Gastrocnemius medialis (tissue), 4 donors: ENCODE measurements around the gene THAP9. TPM values are rescaled to one million over a fixed set of nuclear protein-coding genes. Genes with fewer than 3 reads are reported as not detected.

Source experiments
- ATAC-seq, 2 donors: fragments of 150-250 bp; one replicate each; pipeline ENCODE4 v1.9.1; 2016
- DNase-seq, 2 donors: peaks; one replicate each; pipeline ENCODE4 v3.0.0-alpha.2; 2019
- H3K27ac ChIP-seq, 4 donors: fragments of 200-600 bp; sonication (generic); 1 replicate in 1 of 4; 2 replicates in 3 of 4; pipeline ENCODE4 v1.5.1; 2016 to 2018; ENCODE audit warnings: mild to moderate bottlenecking in 2 of 4, moderate library complexity in 1 of 4
- H3K27me3 ChIP-seq, 3 donors: fragments of 200-600 bp; sonication (generic) in 2 of 3; 1 replicate in 1 of 3; 2 replicates in 2 of 3; pipeline versions ENCODE4 v1.5.1 to v1.6.0; 2016 to 2019; ENCODE audit warnings: mild to moderate bottlenecking in 1 of 3, moderate library complexity in 1 of 3
- H3K36me3 ChIP-seq, 2 donors: fragments of 200-600 bp; sonication (generic) in 1 of 2; one replicate each; pipeline ENCODE4 v1.5.1; 2017 to 2018
- H3K4me1 ChIP-seq, 2 donors: fragments of 200-600 bp; sonication (generic) in 1 of 2; one replicate each; pipeline ENCODE4 v1.5.1; 2016 to 2017; ENCODE audit warnings: mild to moderate bottlenecking in 2 of 2
- H3K4me3 ChIP-seq, 4 donors: fragments of 200-600 bp; sonication (generic) in 3 of 4; 1 replicate in 1 of 4; 2 replicates in 3 of 4; pipeline ENCODE4 v1.5.1; 2016 to 2019; ENCODE audit warnings: mild to moderate bottlenecking in 2 of 4
- H3K9me3 ChIP-seq, 3 donors: fragments of 200-600 bp; sonication (generic) in 2 of 3; 1 replicate in 1 of 3; 2 replicates in 2 of 3; pipeline ENCODE4 v1.5.1; 2016 to 2019
- CTCF ChIP-seq, 5 experiments: fragments of 450-650 bp in 3 of 5; fragments of 200-600 bp in 2 of 5; sonication (generic) in 2 of 5; IDR thresholded peaks in 4 of 5; conservative IDR thresholded peaks in 1 of 5; 1 replicate in 4 of 5; 2 replicates in 1 of 5; pipeline ENCODE4 v1.5.1; 2016 to 2019; ENCODE audit warnings: antibody characterized with exemption in 5 of 5, mild to moderate bottlenecking in 3 of 5, moderate library complexity in 3 of 5
- POLR2A ChIP-seq, 2 donors: fragments of 450-650 bp; IDR thresholded peaks; one replicate each; pipeline ENCODE4 v1.6.1; 2017; ENCODE audit warnings: antibody characterized with exemption in 2 of 2, mild to moderate bottlenecking in 2 of 2, moderate library complexity in 2 of 2
- in situ Hi-C, 4 donors: fragments of 200-750 bp; cut with MboI; loops; one replicate each; pipeline versions ENCODE4 v1.15.0 to v1.8.0; 2017; ENCODE audit warnings: low sequenced_read_pairs in 4 of 4
- intact Hi-C: fragments of 100-400 bp; cut with DNase I; formaldehyde crosslinking; loops from one replicate; pipeline ENCODE4 v1.15.1; 2023; ENCODE audit warnings: low total_unique reads
- total RNA-seq, 4 donors: library from RNA; depleted of rRNA; stranded (reverse); fragments of >200 nt; gene quantifications; one replicate each; pipeline versions ENCODE4 v1.1.0 to v1.2.3, GENCODE V29; 2016

The THAP9 gene
- total RNA-seq, 4 donors from 2014 or later = 7.6 to 11.1 (median 8.4) TPM

GRCh38 chr4:82889287-82889686 lies 11.2 kb upstream of the THAP9 start:
- intact Hi-C loops = no loop called here
- Histone ChIP-seq H3K4me1 (peaks cover 46 to 47% of the 10 kb centered on the region in 2 donors), H3K27ac (peak overlapping the region; percentile 96 to 97 (median 96)), H3K36me3 (peaks cover 0 to 10% of the 10 kb centered on the region in 2 donors), H3K4me3 (peak overlapping the region; percentile 85 to 96 (median 88)), H3K27me3 (no peaks in the 10 kb centered on the region), H3K9me3 (no peaks in the 10 kb centered on the region)
- no peak for DNase-seq
- TF ChIP-seq POLR2A (IDR thresholded peaks at IDR 0.05) = no peak
- in situ Hi-C loops = loop anchor here in 2 of 4 donors (10.0 to 25.0 kb wide), 4 partner anchors 126 to 573 kb away; partner anchors contain the start of genes HELQ (in 2 of the 2), MRPS18C (in 2 of the 2), COPS4 (in 1 of the 2) and ENOPH1 (in 1 of the 2)
- ATAC-seq = no peak

- DNase-seq = no peak
- no peak for TF ChIP-seq POLR2A (IDR thresholded peaks at IDR 0.05)
- no peak for TF ChIP-seq CTCF (IDR thresholded peaks at IDR 0.05 in 4 of 5, conservative IDR thresholded peaks at IDR 0.05 in 1 of 5)
- H3K9me3 ChIP-seq = no peaks in the 10 kb centered on the region
- peak; percentile 40 to 42 for ATAC-seq
- no peaks in the 10 kb centered on the region for H3K27me3 ChIP-seq
- peaks cover 0 to 22% of the 10 kb centered on the region in 2 donors for H3K36me3 ChIP-seq
- in situ Hi-C loops (loop anchor here (10.0 to 25.0 kb wide), 4 partner anchors 144 to 572 kb away; partner anchors contain the start of genes HELQ (in 2 of the 4), MRPS18C (in 2 of the 4), COPS4 (in 1 of the 4) and ENOPH1 (in 1 of the 4)), intact Hi-C loops (loop anchor here (1.0 to 10.0 kb wide), 6 partner anchors 58 to 564 kb away; partner anchors contain the start of genes COPS4, ENOPH1, HELQ and HNRNPDL)
- peak overlapping the region; percentile 85 to 96 (median 88) for H3K4me3 ChIP-seq
- peaks cover 38 to 40% of the 10 kb centered on the region in 2 donors for H3K4me1 ChIP-seq
- H3K27ac ChIP-seq = peak overlapping the region; percentile 96 to 97 (median 96)
Observed at GRCh38 chr4:82890528-82890900, 10.0 kb upstream of the THAP9 start.

GRCh38 chr4:82890901-82891706 lies 9.4 kb upstream of the THAP9 start, which contains the start of gene SEC31A:
SEC31A (minus strand) TSS chr4:82891153; CDS start chr4:82881936, 9,217 bp downstream.
- DNase-seq = peak; percentile 92 to 94
- H3K36me3 ChIP-seq = peaks cover 0 to 27% of the 10 kb centered on the region in 2 donors
- ATAC-seq = peak; percentile 93 to 95
- peak within 1 kb of the TSS; percentile 96 to 97 (median 96) for H3K27ac ChIP-seq
- H3K4me1 ChIP-seq = peaks cover 32 to 34% of the 10 kb centered on the region in 2 donors
- peak within 1 kb of the TSS; percentile 85 to 96 (median 88) for H3K4me3 ChIP-seq
- no peaks in the 10 kb centered on the region for H3K9me3 ChIP-seq
- in situ Hi-C loops (loop anchor here (10.0 to 25.0 kb wide), 4 partner anchors 144 to 571 kb away; partner anchors contain the start of genes HELQ (in 2 of the 4), MRPS18C (in 2 of the 4), COPS4 (in 1 of the 4) and ENOPH1 (in 1 of the 4)), intact Hi-C loops (loop anchor here (1.0 to 10.0 kb wide), 7 partner anchors 9 to 564 kb away; partner anchors contain the start of genes COPS4, ENOPH1, HELQ and HNRNPDL)
- no peaks in the 10 kb centered on the region for H3K27me3 ChIP-seq
- TF ChIP-seq POLR2A (IDR thresholded peaks at IDR 0.05) (peak; percentile 93), CTCF (IDR thresholded peaks at IDR 0.05 in 4 of 5, conservative IDR thresholded peaks at IDR 0.05 in 1 of 5) (peak in 1 of 5 experiments; percentile 22)

- TF ChIP-seq CTCF (IDR thresholded peaks at IDR 0.05 in 4 of 5, conservative IDR thresholded peaks at IDR 0.05 in 1 of 5) = no peak
- TF ChIP-seq POLR2A (IDR thresholded peaks at IDR 0.05) = no peak
- no peak for ATAC-seq
- DNase-seq = no peak
- in situ Hi-C loops = loop anchor here (10.0 to 25.0 kb wide), 4 partner anchors 143 to 570 kb away; partner anchors contain the start of genes HELQ (in 2 of the 4), MRPS18C (in 2 of the 4), COPS4 (in 1 of the 4) and ENOPH1 (in 1 of the 4)
- Histone ChIP-seq H3K27ac (peak overlapping the region; percentile 96 to 97 (median 96)), H3K27me3 (no peaks in the 10 kb centered on the region), H3K9me3 (no peaks in the 10 kb centered on the region), H3K4me3 (peak overlapping the region; percentile 85 to 96 (median 88)), H3K4me1 (peaks cover 24 to 27% of the 10 kb centered on the region in 2 donors), H3K36me3 (peaks cover 0 to 35% of the 10 kb centered on the region in 2 donors)
- intact Hi-C loops = loop anchor here (1.0 to 10.0 kb wide), 6 partner anchors 8 to 563 kb away; partner anchors contain the start of genes COPS4, ENOPH1, HELQ and HNRNPDL
Observed at GRCh38 chr4:82891707-82892466, 8.6 kb upstream of the THAP9 start.
